DND-41 (cell line): ENCODE results near the gene CPXM1.

Experiments used
- ATAC-seq: fragments of 200-7000 bp; cut with Tn5 transposase; 3 replicates; pipeline ENCODE4 v1.9.1; 2021; ENCODE audit warnings: low read depth; ENCODE audit not compliant: insufficient read depth
- DNase-seq: peaks from one replicate; pipeline ENCODE4 v3.0.0-alpha.2; 2020
- H2AFZ ChIP-seq: 2 replicates; pipeline ENCODE4 v1.6.0; 2012; ENCODE audit warnings: low read depth, low read length
- H3K27ac ChIP-seq: 2 replicates; pipeline ENCODE4 v1.5.1; 2012; ENCODE audit warnings: low read length, inconsistent platforms
- H3K27me3 ChIP-seq: fragments of 200-600 bp; sonication (generic); 2 replicates; pipeline ENCODE4 v1.6.0; 2012; ENCODE audit warnings: low read length, mild to moderate bottlenecking, inconsistent platforms; ENCODE audit not compliant: insufficient read depth, poor library complexity
- H3K36me3 ChIP-seq: 2 replicates; pipeline ENCODE4 v1.5.1; 2012; ENCODE audit warnings: low read length, inconsistent platforms; ENCODE audit not compliant: insufficient read depth
- H3K4me1 ChIP-seq: 2 replicates; pipeline ENCODE4 v1.5.1; 2012; ENCODE audit warnings: mild to moderate bottlenecking, low read length; ENCODE audit not compliant: insufficient read depth
- H3K4me2 ChIP-seq: 2 replicates; pipeline ENCODE4 v1.6.0; 2012; ENCODE audit warnings: mild to moderate bottlenecking, moderate library complexity, low read length, inconsistent platforms; ENCODE audit not compliant: insufficient read depth
- H3K4me3 ChIP-seq, 2 experiments: fragments of 200-600 bp in 1 of 2; shearing (Covaris generic) in 1 of 2; 2 replicates each; pipeline ENCODE4 v1.5.1; 2012 to 2016; ENCODE audit warnings: inconsistent platforms in 2 of 2, low read length in 2 of 2, mild to moderate bottlenecking in 2 of 2, low read depth in 1 of 2, moderate library complexity in 1 of 2
- H3K79me2 ChIP-seq: 2 replicates; pipeline ENCODE4 v1.6.0; 2012; ENCODE audit warnings: low read length, inconsistent platforms; ENCODE audit not compliant: insufficient read depth
- H3K9ac ChIP-seq: 2 replicates; pipeline ENCODE4 v1.6.0; 2012; ENCODE audit warnings: low read depth, mild to moderate bottlenecking, inconsistent platforms, low read length, moderate library complexity
- H3K9me3 ChIP-seq: 2 replicates; pipeline ENCODE4 v1.5.1; 2012; ENCODE audit warnings: low read length, moderate library complexity, mild to moderate bottlenecking, inconsistent platforms; ENCODE audit not compliant: insufficient read depth, severe bottlenecking
- H4K20me1 ChIP-seq: 2 replicates; pipeline ENCODE4 v1.6.0; 2012; ENCODE audit warnings: low read length; ENCODE audit not compliant: insufficient read depth
- EZH2 ChIP-seq: IDR thresholded peaks from 3 replicates; pipeline ENCODE4 v1.6.1; 2012; ENCODE audit warnings: borderline replicate concordance, low read depth, mild to moderate bottlenecking, moderate library complexity, low read length, inconsistent platforms; ENCODE audit not compliant: severe bottlenecking
- TF ChIP-seq, protein P1 (sequence below): IDR thresholded peaks from 2 replicates; pipeline ENCODE4 v1.5.1; 2012; ENCODE audit warnings: borderline replicate concordance, low read length, moderate library complexity, mild to moderate bottlenecking; ENCODE audit not compliant: poor library complexity, severe bottlenecking; ENCODE audit errors: extremely low read depth

The CPXM1 gene

DNA sequence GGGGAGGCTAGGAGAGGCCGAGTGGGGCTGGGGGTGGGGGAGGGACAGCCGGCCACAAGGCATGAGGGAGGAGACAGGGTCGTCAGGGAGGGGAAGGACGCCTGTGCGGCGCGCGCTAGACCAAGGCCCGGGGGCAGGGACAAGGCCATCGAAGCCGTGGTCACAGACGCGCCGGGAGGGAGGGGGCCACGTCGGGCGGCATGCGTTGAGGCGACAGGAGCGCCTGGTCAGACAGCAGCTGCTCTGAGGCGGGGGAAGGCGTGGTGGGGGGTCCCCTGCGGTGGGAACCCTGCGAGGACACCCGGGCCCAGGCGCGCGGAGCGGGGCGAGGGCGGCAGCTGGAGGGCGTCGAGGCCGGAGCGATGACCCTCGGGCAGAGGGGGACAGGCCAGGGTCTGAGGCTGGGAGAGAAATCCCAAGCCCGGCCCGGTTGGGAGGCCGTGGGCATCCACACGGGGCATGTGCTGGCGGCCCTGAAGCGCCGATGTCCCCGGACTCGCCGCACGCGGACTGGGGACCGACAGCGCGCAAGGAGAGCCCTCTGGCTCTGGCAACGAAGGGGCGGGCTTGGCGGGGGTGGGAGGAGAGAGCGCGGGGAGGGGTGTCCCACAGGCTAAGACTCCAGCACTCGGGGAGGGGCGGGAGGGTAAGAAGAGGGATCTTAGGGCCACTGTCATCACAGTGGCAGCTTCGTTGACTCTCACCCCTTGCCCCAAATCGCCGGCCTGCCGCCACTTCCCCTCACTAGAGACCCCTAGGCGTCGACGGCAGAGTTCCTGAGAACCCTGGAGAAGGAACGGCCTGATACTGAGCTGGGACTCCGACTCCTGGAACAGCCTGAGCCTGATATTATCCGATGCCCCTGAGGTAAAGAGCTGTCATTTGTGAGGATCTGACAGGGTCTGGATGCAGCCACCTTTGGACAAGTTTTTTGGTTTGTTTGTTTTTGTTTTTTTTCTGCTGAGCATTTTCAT is 20.8 kb upstream of the CPXM1 start:
- no peak overlapping the region for H2AFZ ChIP-seq
- peak overlapping the region; percentile 53 for H3K4me2 ChIP-seq
- H3K9me3 ChIP-seq: no peaks in the 10 kb centered on the region
- TF ChIP-seq, protein P1, sequence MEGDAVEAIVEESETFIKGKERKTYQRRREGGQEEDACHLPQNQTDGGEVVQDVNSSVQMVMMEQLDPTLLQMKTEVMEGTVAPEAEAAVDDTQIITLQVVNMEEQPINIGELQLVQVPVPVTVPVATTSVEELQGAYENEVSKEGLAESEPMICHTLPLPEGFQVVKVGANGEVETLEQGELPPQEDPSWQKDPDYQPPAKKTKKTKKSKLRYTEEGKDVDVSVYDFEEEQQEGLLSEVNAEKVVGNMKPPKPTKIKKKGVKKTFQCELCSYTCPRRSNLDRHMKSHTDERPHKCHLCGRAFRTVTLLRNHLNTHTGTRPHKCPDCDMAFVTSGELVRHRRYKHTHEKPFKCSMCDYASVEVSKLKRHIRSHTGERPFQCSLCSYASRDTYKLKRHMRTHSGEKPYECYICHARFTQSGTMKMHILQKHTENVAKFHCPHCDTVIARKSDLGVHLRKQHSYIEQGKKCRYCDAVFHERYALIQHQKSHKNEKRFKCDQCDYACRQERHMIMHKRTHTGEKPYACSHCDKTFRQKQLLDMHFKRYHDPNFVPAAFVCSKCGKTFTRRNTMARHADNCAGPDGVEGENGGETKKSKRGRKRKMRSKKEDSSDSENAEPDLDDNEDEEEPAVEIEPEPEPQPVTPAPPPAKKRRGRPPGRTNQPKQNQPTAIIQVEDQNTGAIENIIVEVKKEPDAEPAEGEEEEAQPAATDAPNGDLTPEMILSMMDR: no peak
- TF ChIP-seq EZH2: no peak
- peaks cover 49% of the 10 kb centered on the region for H4K20me1 ChIP-seq
- ATAC-seq (no peak), DNase-seq (peak; percentile 4)
- H3K4me3 ChIP-seq: no peak overlapping the region
- H3K79me2 ChIP-seq: no peaks in the 10 kb centered on the region
- peaks cover 26% of the 10 kb centered on the region for H3K4me1 ChIP-seq
- peaks cover 28% of the 10 kb centered on the region for H3K27me3 ChIP-seq
- H3K36me3 ChIP-seq: no peaks in the 10 kb centered on the region
- H3K27ac ChIP-seq: no peak overlapping the region
- no peak overlapping the region for H3K9ac ChIP-seq

DNA sequence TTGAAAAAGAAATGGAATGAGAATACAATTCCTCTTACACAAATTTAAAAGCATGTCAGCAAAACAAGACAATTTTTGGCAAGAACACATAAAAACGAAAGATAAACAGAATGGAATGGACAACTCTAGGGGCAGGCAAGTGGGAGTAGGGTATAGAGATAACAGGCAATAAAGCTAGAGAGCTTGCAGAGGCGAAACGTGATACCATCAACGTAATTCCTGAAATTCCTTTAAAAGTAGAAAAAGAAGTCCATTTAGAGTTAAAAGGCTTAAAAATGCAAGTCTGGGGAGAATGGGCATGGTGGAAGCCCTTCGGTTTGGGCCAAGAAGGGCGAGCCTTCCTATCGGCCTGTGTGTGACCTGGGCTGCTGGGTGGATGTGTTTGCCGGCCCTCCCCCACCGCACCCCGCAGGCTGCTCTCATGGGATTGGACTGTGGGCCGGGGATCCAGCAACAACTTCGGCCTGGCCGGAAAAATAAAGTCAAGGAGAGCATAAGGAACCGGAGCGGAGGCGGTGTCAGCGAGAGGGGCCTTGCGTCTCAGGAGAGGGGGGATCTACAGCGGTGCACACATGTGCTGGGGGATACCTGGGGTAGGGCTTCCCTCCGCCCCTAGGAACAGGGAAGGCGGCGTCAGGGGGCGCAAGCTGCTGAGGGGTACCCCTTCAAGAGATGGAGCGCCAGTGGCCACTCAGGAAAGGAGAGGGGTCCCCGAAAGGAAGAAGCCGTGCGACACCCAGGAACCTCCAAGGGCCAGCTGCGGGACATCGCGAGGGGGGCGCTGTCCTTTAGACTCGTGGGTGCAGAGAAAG is 19.9 kb upstream of the CPXM1 start:
- Histone ChIP-seq H3K27ac (no peak overlapping the region), H3K4me1 (peaks cover 19% of the 10 kb centered on the region), H3K4me2 (no peak overlapping the region), H3K79me2 (no peaks in the 10 kb centered on the region), H4K20me1 (peaks cover 58% of the 10 kb centered on the region), H3K27me3 (peaks cover 28% of the 10 kb centered on the region), H2AFZ (no peak overlapping the region), H3K36me3 (no peaks in the 10 kb centered on the region), H3K9me3 (no peaks in the 10 kb centered on the region), H3K9ac (no peak overlapping the region), H3K4me3 (no peak overlapping the region)
- peak; percentile 3 for DNase-seq
- no peak for TF ChIP-seq EZH2
- TF ChIP-seq, protein P1: no peak
- no peak for ATAC-seq

DNA sequence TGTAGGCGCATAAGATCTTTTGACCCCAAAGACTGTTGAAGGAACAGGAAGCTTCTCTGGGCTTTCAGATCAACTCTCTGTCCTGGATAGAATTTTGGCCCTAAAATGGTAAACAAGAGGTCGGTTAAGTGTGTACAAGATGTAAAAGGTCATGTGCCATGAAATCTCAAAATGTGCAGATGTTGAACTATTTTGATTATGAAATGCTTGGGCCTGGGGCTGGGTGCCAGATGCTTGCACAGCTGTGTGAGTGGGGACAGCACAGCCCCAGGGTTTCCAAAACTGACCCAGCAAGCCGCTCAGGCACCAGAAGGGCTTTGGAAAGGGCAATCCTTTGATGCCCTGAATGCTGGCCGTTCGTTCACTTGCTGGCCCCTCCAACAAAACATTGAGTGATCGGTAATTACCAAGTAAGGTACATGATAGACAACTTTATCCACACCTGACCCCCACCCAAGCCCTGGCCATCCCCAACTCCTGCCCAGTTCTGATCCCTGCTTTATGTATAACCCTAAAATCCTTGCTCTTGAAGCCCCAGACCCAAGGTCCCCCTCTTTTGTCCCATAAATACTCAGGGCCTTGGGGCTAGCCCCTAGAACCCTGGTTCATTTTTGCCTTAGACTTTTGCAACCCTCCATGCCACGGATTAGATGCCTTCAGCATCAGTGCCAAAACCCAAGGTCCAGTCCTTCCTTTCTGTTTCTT is 17.6 kb upstream of the CPXM1 start:
- Histone ChIP-seq H3K4me2 (no peak overlapping the region), H4K20me1 (peaks cover 71% of the 10 kb centered on the region), H3K4me3 (no peak overlapping the region), H3K9me3 (no peaks in the 10 kb centered on the region), H3K79me2 (no peaks in the 10 kb centered on the region), H3K36me3 (no peaks in the 10 kb centered on the region), H2AFZ (no peak overlapping the region), H3K27ac (no peak overlapping the region), H3K27me3 (peaks cover 33% of the 10 kb centered on the region), H3K9ac (no peak overlapping the region), H3K4me1 (peaks cover 19% of the 10 kb centered on the region)
- peak; percentile 2 for DNase-seq
- TF ChIP-seq, protein P1: no peak
- TF ChIP-seq EZH2: no peak
- no peak for ATAC-seq
